Ovary (tissue), 9 donors: ENCODE data around the gene GPR137. TPM values are rescaled to one million over a fixed set of nuclear protein-coding genes. Genes with fewer than 3 reads are reported as not detected.
"Not testable (repeated sequence)": the region's sequence is repeated elsewhere in the genome, so short reads cannot be mapped to it uniquely, and the experiment has no call there.

Experiments
- DNase-seq, 5 donors: peaks; one replicate each; pipeline ENCODE4 v3.0.0-alpha.2; 2019 to 2020
- H3K27ac ChIP-seq, 2 donors: fragments of 200-600 bp; one replicate each; pipeline versions ENCODE4 v1.5.1 to v1.8.0; 2019 to 2022
- H3K27me3 ChIP-seq: fragments of 200-600 bp; one replicate; pipeline ENCODE4 v1.8.0; 2022
- H3K36me3 ChIP-seq: fragments of 200-600 bp; sonication (generic); one replicate; pipeline ENCODE4 v1.5.1; 2019
- H3K4me1 ChIP-seq: one replicate; pipeline ENCODE4 v1.8.1; 2013; ENCODE audit warnings: mild to moderate bottlenecking, moderate library complexity; ENCODE audit not compliant: insufficient read depth
- H3K4me3 ChIP-seq: fragments of 200-600 bp; sonication (generic); one replicate; pipeline ENCODE4 v1.5.1; 2017
- H3K9me3 ChIP-seq, 2 donors: fragments of 200-600 bp in 1 of 2; sonication (generic) in 1 of 2; one replicate each; pipeline versions ENCODE4 v1.5.1 to v1.8.1; 2013 to 2019; ENCODE audit warnings: mild to moderate bottlenecking in 1 of 2, moderate library complexity in 1 of 2
- EP300 ChIP-seq: sonication (generic); formaldehyde crosslinking; IDR thresholded peaks from one replicate; pipeline ENCODE4 v1.6.1; 2017; ENCODE audit warnings: antibody characterized with exemption
- POLR2A ChIP-seq: fragments of 450-650 bp; IDR thresholded peaks from one replicate; pipeline ENCODE4 v1.6.1; 2017; ENCODE audit warnings: antibody characterized with exemption, mild to moderate bottlenecking, moderate library complexity
- WGBS, 3 donors: extraction: QIAGEN DNeasy Blood & Tissue Kit in 1 of 3; methylation state at CpG; one replicate each; pipeline versions ENCODE4 v1.1.5 to v1.1.7; 2013 to 2017; 5-methylcytosine and 5-hydroxymethylcytosine counted together
- intact Hi-C, 4 donors: fragments of 100-400 bp; cut with DNase I; formaldehyde crosslinking; loops; one replicate each; pipeline versions ENCODE4 v1.11.0 to v1.15.1; 2022 to 2023
- polyA plus RNA-seq, 2 donors: library from polyadenylated mRNA; stranded (reverse); fragments of 200-250 nt in 1 of 2; fragments of 350-450 nt in 1 of 2; fragmentation: Illumina TruSeq in 1 of 2; extraction: RNeasy Lipid Tissue Mini Kit (QIAGEN cat#74804) in 1 of 2; gene quantifications; one replicate each; pipeline ENCODE4 v1.2.3, GENCODE V29; 2013 to 2014
- total RNA-seq, 7 donors: library from RNA; depleted of rRNA in 2 of 7; stranded (reverse); fragments of >200 nt in 2 of 7; fragmentation: NEBNext Ultra II Directional in 3 of 7; extraction: Animal tissue kit (Norgen Biotek cat#: 25700) in 3 of 7; gene quantifications; one replicate each; pipeline versions ENCODE4 v1.1.0 to v1.2.4, GENCODE V29; 2016 to 2023
- TF ChIP-seq, protein P1 (sequence below), 3 donors: fragments of 450-650 bp in 2 of 3; fragments of 200-600 bp in 1 of 3; IDR thresholded peaks; one replicate each; pipeline versions ENCODE4 v1.5.1 to v1.8.0; 2016 to 2022; ENCODE audit warnings: antibody characterized with exemption in 3 of 3, mild to moderate bottlenecking in 1 of 3
- donor health status: DM: no; HTN: no; CAD: no; lungs with moderate emphysema.
- donor health status: DM: no; HTN: no; CAD: no.
- donor health status: Bipolar disorder and iron deficiency.
- donor health status: DM: yes; HTN: yes; CAD: no.
- donor health status: DM: no; HTN: no; CAD: no.
- donor health status: DM: yes; HTN: yes; CAD: no.

Gene GPR137
- total and polyA plus RNA-seq, 9 donors, result 3.1 to 30.9 (median 23.2) TPM

DNA sequence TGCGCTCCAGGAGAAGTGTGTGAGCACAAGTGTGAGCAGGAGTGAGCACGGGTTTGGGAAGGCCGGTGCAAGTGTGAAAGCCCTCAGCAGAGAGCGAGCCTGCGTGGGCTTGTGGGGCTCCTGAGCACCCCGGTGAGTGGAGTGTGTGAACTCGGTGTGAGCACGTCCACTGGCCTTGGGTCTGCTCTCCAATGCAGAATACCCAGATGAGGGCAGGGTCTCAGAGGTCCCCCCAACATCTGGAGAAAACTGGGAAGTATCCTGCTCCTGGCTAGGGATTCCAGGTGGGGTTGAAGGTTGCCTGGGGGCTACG lies 20.9 kb downstream of the GPR137 start:
- no peaks in the 10 kb centered on the region for H3K36me3 ChIP-seq
- H3K4me1 ChIP-seq, result peaks cover 8% of the 10 kb centered on the region
- no peaks in the 10 kb centered on the region for H3K9me3 ChIP-seq
- H3K27ac ChIP-seq, result no peak overlapping the region
- no peak for DNase-seq
- WGBS, 3 donors, result 25 to 29% (median 26%) methylated on average over 9 of the region's 9 CpGs
- peak overlapping the region; percentile 48 for H3K4me3 ChIP-seq
- TF ChIP-seq, protein P1, sequence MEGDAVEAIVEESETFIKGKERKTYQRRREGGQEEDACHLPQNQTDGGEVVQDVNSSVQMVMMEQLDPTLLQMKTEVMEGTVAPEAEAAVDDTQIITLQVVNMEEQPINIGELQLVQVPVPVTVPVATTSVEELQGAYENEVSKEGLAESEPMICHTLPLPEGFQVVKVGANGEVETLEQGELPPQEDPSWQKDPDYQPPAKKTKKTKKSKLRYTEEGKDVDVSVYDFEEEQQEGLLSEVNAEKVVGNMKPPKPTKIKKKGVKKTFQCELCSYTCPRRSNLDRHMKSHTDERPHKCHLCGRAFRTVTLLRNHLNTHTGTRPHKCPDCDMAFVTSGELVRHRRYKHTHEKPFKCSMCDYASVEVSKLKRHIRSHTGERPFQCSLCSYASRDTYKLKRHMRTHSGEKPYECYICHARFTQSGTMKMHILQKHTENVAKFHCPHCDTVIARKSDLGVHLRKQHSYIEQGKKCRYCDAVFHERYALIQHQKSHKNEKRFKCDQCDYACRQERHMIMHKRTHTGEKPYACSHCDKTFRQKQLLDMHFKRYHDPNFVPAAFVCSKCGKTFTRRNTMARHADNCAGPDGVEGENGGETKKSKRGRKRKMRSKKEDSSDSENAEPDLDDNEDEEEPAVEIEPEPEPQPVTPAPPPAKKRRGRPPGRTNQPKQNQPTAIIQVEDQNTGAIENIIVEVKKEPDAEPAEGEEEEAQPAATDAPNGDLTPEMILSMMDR (IDR thresholded peaks at IDR 0.05), result no peak
- TF ChIP-seq EP300 (no peak), POLR2A (no peak)
- H3K27me3 ChIP-seq, result peaks cover under 1% of the 10 kb centered on the region
- intact Hi-C loops, result loop anchor here in 1 of 4 donors (5.0 kb wide), 1 partner anchor 64 kb away; the partner anchor contains the start of gene FKBP2

DNA sequence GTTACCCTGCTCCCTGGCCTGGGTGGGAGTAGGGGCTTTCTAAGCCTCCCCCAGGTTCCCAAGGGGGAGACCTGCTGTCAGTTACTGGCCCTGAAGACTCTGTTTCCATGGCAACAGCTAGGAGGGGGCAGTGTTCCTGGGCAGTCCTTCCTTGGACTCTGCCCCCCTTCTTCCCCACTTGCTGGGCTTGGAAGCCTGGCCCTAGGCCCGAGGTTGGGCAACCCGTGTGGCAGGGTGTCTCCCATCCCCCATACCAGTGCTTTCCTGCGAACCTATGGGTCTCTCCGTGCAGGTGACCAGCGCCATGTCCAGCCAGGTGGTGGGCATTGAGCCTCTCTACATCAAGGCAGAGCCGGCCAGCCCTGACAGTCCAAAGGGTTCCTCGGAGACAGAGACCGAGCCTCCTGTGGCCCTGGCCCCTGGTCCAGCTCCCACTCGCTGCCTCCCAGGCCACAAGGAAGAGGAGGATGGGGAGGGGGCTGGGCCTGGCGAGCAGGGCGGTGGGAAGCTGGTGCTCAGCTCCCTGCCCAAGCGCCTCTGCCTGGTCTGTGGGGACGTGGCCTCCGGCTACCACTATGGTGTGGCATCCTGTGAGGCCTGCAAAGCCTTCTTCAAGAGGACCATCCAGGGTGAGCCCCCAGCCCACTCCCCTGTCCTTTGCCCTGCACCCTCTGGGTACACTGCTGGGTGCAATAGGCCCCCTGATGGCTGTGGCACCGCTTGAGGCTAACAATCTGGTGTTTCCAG lies 21.4 kb downstream of the GPR137 start:
- intact Hi-C loops, result loop anchor here in 1 of 4 donors (5.0 kb wide), 1 partner anchor 65 kb away; the partner anchor contains the start of gene FKBP2
- TF ChIP-seq EP300 (no peak), POLR2A (no peak)
- TF ChIP-seq, protein P1 (IDR thresholded peaks at IDR 0.05), result no peak
- WGBS, 3 donors, result 75 to 78% (median 75%) methylated on average over 15 of the region's 15 CpGs
- H3K4me3 ChIP-seq, result peak overlapping the region; percentile 48
- DNase-seq, result peak in 4 of 5 donors; percentile 54 to 61 (median 57)
- H3K27ac ChIP-seq, result no peak overlapping the region
- H3K9me3 ChIP-seq, result no peaks in the 10 kb centered on the region
- H3K36me3 ChIP-seq, result no peaks in the 10 kb centered on the region
- H3K27me3 ChIP-seq, result no peaks in the 10 kb centered on the region
- peaks cover 8% of the 10 kb centered on the region for H3K4me1 ChIP-seq

DNA sequence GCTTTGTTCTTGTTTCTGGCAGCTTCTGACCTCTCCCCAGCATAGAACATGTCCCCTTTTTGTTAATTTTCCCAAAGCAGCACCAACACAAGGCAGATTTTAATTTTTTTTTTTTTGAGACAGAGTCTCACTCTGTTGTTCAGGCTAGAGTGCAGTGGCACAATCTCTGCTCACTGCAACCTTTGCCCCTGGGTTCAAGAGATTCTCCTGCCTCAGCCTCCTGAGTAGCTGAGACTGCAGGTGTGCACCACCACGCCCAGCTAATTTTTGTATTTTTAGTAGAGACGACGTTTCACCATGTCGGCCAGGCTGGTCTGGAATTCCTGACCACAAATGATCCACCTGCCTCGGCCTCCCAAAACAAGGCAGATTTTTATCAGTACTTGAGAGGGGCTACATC lies 22.1 kb downstream of the GPR137 start:
- not testable (repeated sequence) for H3K4me1 ChIP-seq, H3K27me3 ChIP-seq, H3K9me3 ChIP-seq, H3K27ac ChIP-seq, H3K4me3 ChIP-seq, H3K36me3 ChIP-seq, DNase-seq
- intact Hi-C loops, result loop anchor here in 1 of 4 donors (5.0 kb wide), 1 partner anchor 65 kb away; the partner anchor contains the start of gene FKBP2
- 92 to 95% (median 94%) methylated on average over 5 of the region's 5 CpGs for WGBS, 3 donors

DNA sequence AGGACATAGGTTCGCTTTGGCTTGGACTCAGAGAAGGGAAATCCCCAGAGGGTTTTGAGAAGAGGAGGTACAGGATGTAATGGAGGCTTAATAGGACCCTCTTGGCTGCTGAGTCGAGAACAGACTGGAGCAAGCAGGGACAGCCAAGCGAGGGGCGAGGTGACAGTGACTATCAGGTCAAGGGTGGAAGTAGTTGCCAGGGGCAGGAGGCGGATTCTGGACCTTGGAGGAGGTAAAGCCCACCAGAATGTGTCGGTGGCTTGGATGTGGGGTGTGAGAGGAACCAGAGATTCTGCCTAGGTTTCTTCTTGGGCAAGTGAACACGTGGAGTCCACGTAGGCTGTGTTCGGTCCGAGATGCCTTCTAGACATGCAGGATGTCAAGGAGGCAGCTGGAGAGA lies 27.3 kb downstream of the GPR137 start:
- no peaks in the 10 kb centered on the region for H3K9me3 ChIP-seq
- no peak overlapping the region for H3K4me3 ChIP-seq
- 87 to 91% (median 91%) methylated on average over 10 of the region's 10 CpGs for WGBS, 3 donors
- intact Hi-C loops, result no loop called here
- peaks cover 2% of the 10 kb centered on the region for H3K4me1 ChIP-seq
- TF ChIP-seq, protein P1 (IDR thresholded peaks at IDR 0.05), result no peak
- TF ChIP-seq POLR2A, result no peak
- no peak for TF ChIP-seq EP300
- DNase-seq, result peak in 1 of 5 donors; percentile 33
- H3K27ac ChIP-seq, result peak overlapping the region in 1 of 2 donors; percentile 74
- no peaks in the 10 kb centered on the region for H3K27me3 ChIP-seq
- no peaks in the 10 kb centered on the region for H3K36me3 ChIP-seq

DNA sequence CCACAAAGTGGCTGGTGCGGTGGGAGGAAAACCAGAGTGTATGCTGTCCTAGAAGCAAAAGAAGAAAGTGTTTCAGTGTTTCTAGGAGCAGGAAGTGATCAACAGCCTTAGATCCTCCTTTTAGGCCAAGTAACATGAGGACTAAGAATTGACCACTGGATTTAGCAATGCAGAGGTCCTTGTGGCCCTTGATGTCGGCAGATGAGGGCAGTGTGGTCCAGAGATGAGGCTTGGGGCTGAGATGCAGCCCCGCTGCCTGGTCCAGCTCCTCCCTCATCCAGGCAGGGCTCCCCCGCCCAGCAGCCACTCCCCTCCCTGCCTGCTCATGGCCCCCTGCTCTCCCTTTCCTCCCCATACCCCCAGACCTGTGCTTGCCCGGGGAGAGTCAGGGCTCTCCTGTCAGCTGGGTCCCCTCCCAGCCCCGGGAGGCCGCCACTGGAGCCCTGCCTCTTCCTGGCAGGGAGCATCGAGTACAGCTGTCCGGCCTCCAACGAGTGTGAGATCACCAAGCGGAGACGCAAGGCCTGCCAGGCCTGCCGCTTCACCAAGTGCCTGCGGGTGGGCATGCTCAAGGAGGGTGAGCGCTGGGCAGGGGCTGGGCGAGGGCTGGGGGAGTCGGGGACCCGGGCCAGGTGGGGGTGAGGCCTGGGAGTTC lies 28.0 kb downstream of the GPR137 start:
- TF ChIP-seq, protein P1 (IDR thresholded peaks at IDR 0.05), result no peak
- TF ChIP-seq POLR2A, result no peak
- no peak for TF ChIP-seq EP300
- peaks cover 2% of the 10 kb centered on the region for H3K4me1 ChIP-seq
- peak in 4 of 5 donors; percentile 60 to 78 (median 71) for DNase-seq
- intact Hi-C loops, result no loop called here
- no peaks in the 10 kb centered on the region for H3K9me3 ChIP-seq
- peak overlapping the region in 1 of 2 donors; percentile 74 for H3K27ac ChIP-seq
- 32 to 62% (median 36%) methylated on average over 17 to 18 of the region's 18 CpGs for WGBS, 3 donors
- no peaks in the 10 kb centered on the region for H3K27me3 ChIP-seq
- no peak overlapping the region for H3K4me3 ChIP-seq
- no peaks in the 10 kb centered on the region for H3K36me3 ChIP-seq
